Smooth muscle cell (in vitro differentiated cells): Measurements from ENCODE around the gene BARHL1. TPM values are rescaled to one million over a fixed set of nuclear protein-coding genes. Genes with fewer than 3 reads are reported as not detected.

ENCODE experiments used
- DNase-seq: peaks from one replicate; lab custom pipeline; 2025; ENCODE audit not compliant: unreplicated experiment; lab: John Stamatoyannopoulos, UW
- H2AFZ ChIP-seq: fragments of 200-600 bp; sonication (generic); 2 replicates; pipeline ENCODE4 v1.6.0; 2016; ENCODE audit warnings: antibody characterized with exemption, low read depth, mild to moderate bottlenecking
- H3F3A ChIP-seq: fragments of 200-600 bp; sonication (generic); 2 replicates; pipeline ENCODE4 v1.6.0; 2017; ENCODE audit warnings: antibody characterized with exemption, low read depth
- H3K27ac ChIP-seq: fragments of 200-600 bp; sonication (generic); 2 replicates; pipeline ENCODE4 v1.5.1; 2016; ENCODE audit warnings: low read depth, mild to moderate bottlenecking
- H3K27me3 ChIP-seq: fragments of 200-600 bp; sonication (generic); 2 replicates; pipeline ENCODE4 v1.6.1; 2016; ENCODE audit warnings: low read depth, mild to moderate bottlenecking
- H3K36me3 ChIP-seq: fragments of 200-600 bp; sonication (generic); 2 replicates; pipeline ENCODE4 v1.5.1; 2016; ENCODE audit warnings: low read depth
- H3K4me1 ChIP-seq: fragments of 200-600 bp; sonication (generic); 2 replicates; pipeline ENCODE4 v1.5.1; 2016; ENCODE audit warnings: low read depth
- H3K4me2 ChIP-seq: fragments of 200-600 bp; sonication (generic); 2 replicates; pipeline ENCODE4 v1.6.0; 2016; ENCODE audit warnings: mild to moderate bottlenecking
- H3K4me3 ChIP-seq: fragments of 200-600 bp; sonication (generic); 2 replicates; pipeline ENCODE4 v1.5.1; 2016; ENCODE audit warnings: mild to moderate bottlenecking
- H3K79me2 ChIP-seq: fragments of 200-600 bp; sonication (generic); 2 replicates; pipeline ENCODE4 v1.6.0; 2016; ENCODE audit warnings: low read depth, mild to moderate bottlenecking
- H3K9ac ChIP-seq: fragments of 200-600 bp; sonication (generic); 2 replicates; pipeline ENCODE4 v1.6.0; 2016; ENCODE audit warnings: low read depth
- H3K9me3 ChIP-seq: fragments of 200-600 bp; sonication (generic); replicated peaks from 2 replicates; pipeline ENCODE4 v1.5.1; 2016; ENCODE audit warnings: low read depth
- H4K20me1 ChIP-seq: fragments of 200-600 bp; sonication (generic); 2 replicates; pipeline ENCODE4 v1.6.0; 2016; ENCODE audit warnings: low read depth
- CTCF ChIP-seq: fragments of 200-600 bp; sonication (generic); IDR thresholded peaks from 2 replicates; pipeline ENCODE4 v1.5.1; 2017; ENCODE audit warnings: borderline replicate concordance, mild to moderate bottlenecking, antibody characterized with exemption; ENCODE audit not compliant: insufficient read depth, poor library complexity, severe bottlenecking
- WGBS: methylation state at CpG from one replicate; pipeline ENCODE4 v1.1.7; 2016; ENCODE audit warnings: low lambda C conversion rate; 5-methylcytosine and 5-hydroxymethylcytosine counted together
- polyA plus RNA-seq: library from polyadenylated mRNA; unstranded; fragments of >200 nt; fragmentation: Nextera tagmentation; extraction: Ambion mirVana; gene quantifications from 2 replicates; pipeline ENCODE4 v1.2.1, GENCODE V29; 2016
- total RNA-seq: library from RNA; depleted of rRNA; stranded (reverse); fragments of >200 nt; gene quantifications from 2 replicates; pipeline ENCODE4 v1.2.3, GENCODE V29; 2014

The BARHL1 gene
- total and polyA plus RNA-seq, 2 experiments from 2014 or later: 0.24 TPM; not detected in 1

- no peak for TF ChIP-seq CTCF
- Histone ChIP-seq H2AFZ (no peak overlapping the region), H3K79me2 (no peaks in the 10 kb centered on the region)
Measured at GRCh38 chr9:132622159-132622558, 39.8 kb downstream of the BARHL1 start.

GRCh38 chr9:132626285-132626684 is 43.9 kb downstream of the BARHL1 start:
- no peaks in the 10 kb centered on the region for H3K4me1 ChIP-seq
- no peak overlapping the region for H3K4me3 ChIP-seq
- H3K79me2 ChIP-seq: no peaks in the 10 kb centered on the region
- no peaks in the 10 kb centered on the region for H3K9me3 ChIP-seq
- no peaks in the 10 kb centered on the region for H3K27me3 ChIP-seq
- peaks cover 2% of the 10 kb centered on the region for H3F3A ChIP-seq
- no peak for TF ChIP-seq CTCF
- H3K27ac ChIP-seq: no peak overlapping the region
- no peak overlapping the region for H2AFZ ChIP-seq
- H3K4me2 ChIP-seq: no peak overlapping the region
- H3K36me3 ChIP-seq: peaks cover 5% of the 10 kb centered on the region
- no peak overlapping the region for H3K9ac ChIP-seq
- no peak for DNase-seq
- WGBS: 96% methylated on average over 5 of the region's 5 CpGs
- H4K20me1 ChIP-seq: peaks cover 7% of the 10 kb centered on the region

More at GRCh38 chr9:132622159-132622558, 39.8 kb downstream of the BARHL1 start:
- Histone ChIP-seq H3K9ac (no peak overlapping the region), H3K27ac (peak overlapping the region; percentile 28), H3F3A (peaks cover 2% of the 10 kb centered on the region), H3K9me3 (no peaks in the 10 kb centered on the region), H4K20me1 (peaks cover 7% of the 10 kb centered on the region), H3K27me3 (no peaks in the 10 kb centered on the region), H3K36me3 (peaks cover 18% of the 10 kb centered on the region), H3K4me1 (peaks cover 12% of the 10 kb centered on the region), H3K4me2 (peak overlapping the region; percentile 33), H3K4me3 (no peak overlapping the region)
- DNase-seq: no peak
- 61% methylated on average over 5 of the region's 5 CpGs for WGBS

- TF ChIP-seq CTCF: no peak
- Histone ChIP-seq H3F3A (peaks cover under 1% of the 10 kb centered on the region), H3K27me3 (no peaks in the 10 kb centered on the region), H3K4me3 (no peak overlapping the region), H3K9me3 (no peaks in the 10 kb centered on the region), H3K9ac (no peak overlapping the region), H3K79me2 (no peaks in the 10 kb centered on the region), H3K4me1 (no peaks in the 10 kb centered on the region), H4K20me1 (peaks cover 5% of the 10 kb centered on the region), H3K36me3 (peaks cover 5% of the 10 kb centered on the region), H3K27ac (no peak overlapping the region), H3K4me2 (no peak overlapping the region), H2AFZ (no peak overlapping the region)
- WGBS: 90% methylated on average over 7 of the region's 7 CpGs
- DNase-seq: no peak
Measured at GRCh38 chr9:132627106-132627505, 44.7 kb downstream of the BARHL1 start.

- no peaks in the 10 kb centered on the region for H3K79me2 ChIP-seq
Measured at GRCh38 chr9:132627594-132627993, 45.2 kb downstream of the BARHL1 start.

More at GRCh38 chr9:132627594-132627993, 45.2 kb downstream of the BARHL1 start:
- no peak for TF ChIP-seq CTCF
- H3K27me3 ChIP-seq: no peaks in the 10 kb centered on the region
- H3K27ac ChIP-seq: no peak overlapping the region
- peaks cover 5% of the 10 kb centered on the region for H3K36me3 ChIP-seq
- H3K4me3 ChIP-seq: no peak overlapping the region
- peaks cover under 1% of the 10 kb centered on the region for H4K20me1 ChIP-seq
- H3K9me3 ChIP-seq: no peaks in the 10 kb centered on the region
- no peaks in the 10 kb centered on the region for H3K4me1 ChIP-seq
- no peak overlapping the region for H3K9ac ChIP-seq
- no peak overlapping the region for H3K4me2 ChIP-seq
- DNase-seq: no peak
- H3F3A ChIP-seq: no peaks in the 10 kb centered on the region
- 97% methylated on average over 11 of the region's 11 CpGs for WGBS
- H2AFZ ChIP-seq: no peak overlapping the region
